GM12878 (cell line): ENCODE measurements around the gene RNF149. TPM values are rescaled to one million over a fixed set of nuclear protein-coding genes. Genes with fewer than 3 reads are reported as not detected.
"Not testable (repeated sequence)": the region's sequence is repeated elsewhere in the genome, so short reads cannot be mapped to it uniquely, and the experiment has no call there.

Experiments
- ATAC-seq: fragments of 200-7000 bp; cut with Tn5 transposase; 3 replicates; pipeline ENCODE4 v1.9.1; 2020; ENCODE audit warnings: mild to moderate bottlenecking, moderate library complexity
- BruUV-seq: library from RNA; stranded (reverse); fragments of 400-500 nt; replicated peaks from 2 replicates; lab custom pipeline; 2021; lab: Mats Ljungman, UMichigan
- CTCF ChIA-PET: fragments of 300-600 bp; sonication (Branson Sonifier 250); formaldehyde crosslinking; extraction: SDS; loops from one replicate; lab custom pipeline; 2021; ENCODE audit warnings: inconsistent platforms; lab: Yijun Ruan, JAX
- POLR2A ChIA-PET: fragments of 350-600 bp; formaldehyde crosslinking; extraction: SDS; loops from one replicate; lab custom pipeline; 2021; ENCODE audit warnings: inconsistent platforms; lab: Charles Lee
- RAD21 ChIA-PET: fragments of 300-600 bp; sonication (Branson Sonifier 250); formaldehyde crosslinking; loops from one replicate; lab custom pipeline; 2023; ENCODE audit warnings: antibody characterized with exemption; ENCODE audit not compliant: unreplicated experiment; lab: Charles Lee
- SMC1A ChIA-PET: fragments of 300-600 bp; sonication (Branson Sonifier 250); formaldehyde crosslinking; loops from one replicate; lab custom pipeline; 2023; ENCODE audit not compliant: unreplicated experiment, uncharacterized antibody; lab: Charles Lee
- DNase-seq: peaks from one replicate; pipeline ENCODE4 v3.0.0-alpha.2; 2011; ENCODE audit warnings: low read depth, low spot score
- FAIRE-seq: peaks from 3 replicates; lab custom pipeline; 2011; peaks lifted over from hg19 to GRCh38; lab: Jason Lieb, UNC
- H2AFZ ChIP-seq: 2 replicates; pipeline ENCODE4 v1.6.0; 2011; ENCODE audit warnings: low read depth, low read length, control low read depth; ENCODE audit not compliant: control insufficient read depth
- H3K27ac ChIP-seq: 2 replicates; pipeline ENCODE4 v1.5.1; 2011; ENCODE audit warnings: control low read depth; ENCODE audit not compliant: control insufficient read depth, insufficient read depth
- H3K27me3 ChIP-seq, 2 experiments: replicated peaks in 1 of 2; 2 replicates each; pipeline versions ENCODE4 v1.6.0 to v1.6.1; 2011; ENCODE audit warnings: low read length in 1 of 2; ENCODE audit not compliant: control insufficient read depth in 2 of 2, insufficient read depth in 2 of 2
- H3K36me3 ChIP-seq, 2 experiments: 2 replicates each; pipeline ENCODE4 v1.5.1; 2011; ENCODE audit warnings: low read length in 1 of 2; ENCODE audit not compliant: control insufficient read depth in 2 of 2, insufficient read depth in 2 of 2
- H3K4me1 ChIP-seq: 2 replicates; pipeline ENCODE4 v1.6.1; 2011; ENCODE audit warnings: mild to moderate bottlenecking, low read length, moderate library complexity, mixed read lengths; ENCODE audit not compliant: control insufficient read depth, insufficient read depth
- H3K4me2 ChIP-seq: 2 replicates; pipeline ENCODE4 v1.6.0; 2011; ENCODE audit warnings: control low read depth; ENCODE audit not compliant: control insufficient read depth, insufficient read depth
- H3K4me3 ChIP-seq: fragments of 200-600 bp; sonication (generic); 2 replicates; pipeline ENCODE4 v1.5.1; 2016
- H3K79me2 ChIP-seq: 2 replicates; pipeline ENCODE4 v1.6.0; 2011; ENCODE audit warnings: low read length; ENCODE audit not compliant: control insufficient read depth, insufficient read depth
- H3K9ac ChIP-seq: 2 replicates; pipeline ENCODE4 v1.8.0; 2011; ENCODE audit warnings: low read length, control low read depth, mixed read lengths; ENCODE audit not compliant: control insufficient read depth, insufficient read depth
- H3K9me3 ChIP-seq: replicated peaks from 3 replicates; pipeline ENCODE4 v1.5.1; 2011; ENCODE audit warnings: mild to moderate bottlenecking, low read length; ENCODE audit not compliant: control insufficient read depth, insufficient read depth
- H4K20me1 ChIP-seq: 2 replicates; pipeline ENCODE4 v1.6.0; 2011; ENCODE audit not compliant: control insufficient read depth, insufficient read depth
- ATF7 ChIP-seq: fragments of 450-650 bp; IDR thresholded peaks from 2 replicates; pipeline ENCODE4 v1.6.1; 2016; ENCODE audit warnings: low read depth, mild to moderate bottlenecking
- BHLHE40 ChIP-seq, 2 experiments: fragments of 450-650 bp in 1 of 2; IDR thresholded peaks; 2 replicates each; pipeline ENCODE4 v1.6.1; 2011 to 2017; ENCODE audit warnings: low read depth in 2 of 2, borderline replicate concordance in 1 of 2, improper control_type of control experiment in 1 of 2, low read length in 1 of 2, mild to moderate bottlenecking in 1 of 2
- NR2C2 ChIP-seq: IDR thresholded peaks from 2 replicates; pipeline ENCODE4 v1.6.1; 2011; ENCODE audit warnings: borderline replicate concordance, low read depth; ENCODE audit not compliant: control insufficient read depth, insufficient read length
- RELA ChIP-seq: fragments of 450-650 bp; IDR thresholded peaks from 2 replicates; pipeline ENCODE4 v1.8.0; 2014; ENCODE audit warnings: borderline replicate concordance; ENCODE audit not compliant: partially characterized antibody
- SMC3 ChIP-seq: IDR thresholded peaks from 2 replicates; pipeline ENCODE4 v1.6.1; 2011; ENCODE audit warnings: low read length, improper control_type of control experiment, borderline replicate concordance
- SREBF2 ChIP-seq: IDR thresholded peaks from 2 replicates; pipeline ENCODE4 v1.6.1; 2012; ENCODE audit warnings: mild to moderate bottlenecking, low read length
- ZNF24 ChIP-seq: fragments of 450-650 bp; IDR thresholded peaks from 2 replicates; pipeline ENCODE4 v1.6.1; 2017; ENCODE audit warnings: antibody characterized with exemption, mild to moderate bottlenecking
- WGBS: methylation state at CpG from one replicate; pipeline ENCODE4 v1.1.6; 2016; ENCODE audit warnings: low lambda C conversion rate; ENCODE audit not compliant: insufficient replicate concordance, insufficient coverage; ENCODE audit errors: missing lambda C conversion rate; 5-methylcytosine and 5-hydroxymethylcytosine counted together
- in situ Hi-C: fragments of 300-500 bp; cut with MboI; formaldehyde crosslinking; loops from 9 replicates; pipeline ENCODE4 v1.14.3; 2018; ENCODE audit warnings: mixed read lengths
- intact Hi-C: fragments of 100-400 bp; cut with micrococcal nuclease; formaldehyde crosslinking; loops from one replicate; pipeline ENCODE4 v1.14.2; 2022; ENCODE audit not compliant: unreplicated experiment
- polyA plus RNA-seq, 11 experiments: library from polyadenylated mRNA; depleted of rRNA in 4 of 11; unstranded in 6 of 11; stranded (reverse) in 5 of 11; fragments of >200 nt; fragmentation: Nextera tagmentation in 4 of 11; fragmentation: Illumina TruSeq in 1 of 11; extraction: Ambion mirVana in 4 of 11; extraction: Trizol in 1 of 11; gene quantifications; 1 replicate in 1 of 11; 2 replicates in 10 of 11; pipeline versions ENCODE4 v1.2.1 to v1.2.3, GENCODE V29; 2011 to 2016; ENCODE audit warnings: inconsistent platforms in 2 of 11, missing spikeins in 2 of 11, low read depth in 1 of 11
- total RNA-seq, 4 experiments: library from RNA; depleted of rRNA in 3 of 4; stranded (reverse); fragments of >200 nt in 3 of 4; fragmentation: Illumina TruSeq in 1 of 4; extraction: Trizol in 1 of 4; gene quantifications; 2 replicates each; pipeline versions ENCODE4 v1.2.1 to v1.2.3, GENCODE V29; 2013 to 2021
- TF ChIP-seq, protein P1 (sequence below): fragments of 450-650 bp; IDR thresholded peaks from 2 replicates; pipeline ENCODE4 v1.6.1; 2017; ENCODE audit warnings: mild to moderate bottlenecking
- TF ChIP-seq, protein P2 (sequence below): fragments of 150-350 bp; IDR thresholded peaks from 2 replicates; pipeline ENCODE4 v1.6.1; 2016; ENCODE audit warnings: low read depth, low read length

The RNF149 gene
- total and polyA plus RNA-seq, 10 of the 15 experiments (the other 5 are each of a cell fraction or from before 2014, with no cell fraction given), result 5.2 to 38.4 (median 16.3) TPM

DNA sequence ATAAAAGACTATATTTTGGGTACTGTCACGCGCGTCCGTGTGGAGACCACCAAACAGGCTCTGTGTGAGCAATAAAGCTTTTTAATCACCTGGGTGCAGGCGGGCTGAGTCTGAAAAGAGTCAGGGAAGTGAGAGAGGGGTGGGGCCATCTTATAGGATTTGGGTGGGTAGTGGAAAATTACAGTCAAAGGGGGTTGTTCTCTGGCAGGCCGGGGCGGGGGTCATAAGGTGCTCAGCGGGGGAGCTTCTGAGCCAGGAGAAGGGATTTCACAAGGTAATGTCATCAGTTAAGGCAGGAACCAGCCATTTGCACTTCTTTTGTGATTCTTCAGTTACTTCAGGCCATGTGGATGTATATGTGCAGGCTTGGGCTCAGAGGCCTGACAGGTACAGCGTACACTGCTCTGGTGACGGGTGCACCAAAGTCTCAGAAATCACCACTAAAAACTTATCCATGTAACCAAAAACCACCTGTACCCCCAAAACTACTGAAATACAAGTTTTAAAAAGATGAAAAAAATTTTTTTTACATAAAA, 57.2 kb downstream of the RNF149 start:
- H3K9me3 ChIP-seq, H3K4me2 ChIP-seq, H2AFZ ChIP-seq, H4K20me1 ChIP-seq, BruUV-seq, H3K27me3 ChIP-seq, FAIRE-seq, DNase-seq, H3K27ac ChIP-seq, ATAC-seq, H3K4me1 ChIP-seq, H3K4me3 ChIP-seq, H3K9ac ChIP-seq, H3K36me3 ChIP-seq, in situ Hi-C loops: not testable (repeated sequence)
- POLR2A ChIA-PET, result interaction anchor here (0.6 to 3.1 kb wide), 3 partner anchors 54 to 239 kb away, joined by 3 to 8 read pairs (median 4); partner anchors contain the start of gene RNF149
- CTCF ChIA-PET, result interaction anchor here (0.6 to 2.2 kb wide), 5 partner anchors 20 to 244 kb away, joined by 3 to 10 read pairs (median 4); no protein-coding TSS in a partner anchor
- peaks cover 31% of the 10 kb centered on the region for H3K79me2 ChIP-seq
- WGBS, result 96% methylated on average over 10 of the region's 10 CpGs
- SMC1A ChIA-PET, result interaction anchor here (0.6 to 2.9 kb wide), 3 partner anchors 16 to 1987 kb away, joined by 3 to 17 read pairs (median 3); no protein-coding TSS in a partner anchor
- RAD21 ChIA-PET, result interaction anchor here (0.8 to 2.9 kb wide), 3 partner anchors 16 to 529 kb away, joined by 3 to 12 read pairs (median 3); no protein-coding TSS in a partner anchor
- intact Hi-C loops, result loop anchor here (5.0 kb wide), 1 partner anchor 239 kb away; no protein-coding TSS in a partner anchor

DNA sequence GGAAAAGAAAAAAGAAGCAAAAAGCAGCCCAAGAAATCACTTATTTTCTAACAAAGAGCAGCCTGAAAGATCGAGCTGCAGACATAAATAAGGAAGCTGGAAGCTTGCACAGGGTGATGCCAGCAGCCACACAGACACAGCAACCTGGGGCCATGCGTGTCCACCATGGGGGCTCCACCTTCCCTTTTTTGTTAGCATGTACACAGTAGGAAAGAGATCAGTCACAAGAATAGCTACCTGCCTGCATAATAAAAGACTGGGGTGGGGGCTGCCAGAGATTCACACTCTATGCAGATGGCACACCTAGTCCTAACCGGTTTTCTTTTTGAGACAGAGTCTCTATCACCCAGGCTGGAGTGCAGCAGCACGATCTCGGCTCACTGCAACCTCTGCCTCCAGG, 58.7 kb downstream of the RNF149 start:
- Histone ChIP-seq H3K27ac (no peak overlapping the region), H3K4me2 (no peak overlapping the region), H3K27me3 (no peaks in the 10 kb centered on the region), H3K9ac (no peak overlapping the region), H3K79me2 (peaks cover 21% of the 10 kb centered on the region), H4K20me1 (no peaks in the 10 kb centered on the region), H3K4me1 (peaks cover 7% of the 10 kb centered on the region), H2AFZ (no peak overlapping the region), H3K4me3 (no peak overlapping the region), H3K9me3 (no peaks in the 10 kb centered on the region), H3K36me3 (no peaks in the 10 kb centered on the region)
- intact Hi-C loops (loop anchor here (5.0 kb wide), 1 partner anchor 238 kb away; no protein-coding TSS in a partner anchor), in situ Hi-C loops (no loop called here)
- FAIRE-seq, result no peak
- ChIA-PET SMC1A (interaction anchor here (1.5 kb wide), 1 partner anchor 10 kb away, joined by 3 read pairs; no protein-coding TSS in a partner anchor), RAD21 (no interaction called here), POLR2A (no interaction called here), CTCF (interaction anchor here (1.6 kb wide), 1 partner anchor 10 kb away, joined by 7 read pairs; no protein-coding TSS in a partner anchor)
- no peak for DNase-seq
- ATAC-seq, result no peak
- no TSS peak for BruUV-seq
- 79% methylated on average over 5 of the region's 5 CpGs for WGBS
- TF ChIP-seq BHLHE40 (IDR thresholded peaks at IDR 0.05; ENCODE audit: borderline replicate concordance in 1 of 2, low read depth in 2 of 2, low read length in 1 of 2) (no peak), ATF7 (no peak), NR2C2 (no peak), SREBF2 (no peak), SMC3 (no peak), RELA (no peak), ZNF24 (no peak)
- TF ChIP-seq, protein P1, sequence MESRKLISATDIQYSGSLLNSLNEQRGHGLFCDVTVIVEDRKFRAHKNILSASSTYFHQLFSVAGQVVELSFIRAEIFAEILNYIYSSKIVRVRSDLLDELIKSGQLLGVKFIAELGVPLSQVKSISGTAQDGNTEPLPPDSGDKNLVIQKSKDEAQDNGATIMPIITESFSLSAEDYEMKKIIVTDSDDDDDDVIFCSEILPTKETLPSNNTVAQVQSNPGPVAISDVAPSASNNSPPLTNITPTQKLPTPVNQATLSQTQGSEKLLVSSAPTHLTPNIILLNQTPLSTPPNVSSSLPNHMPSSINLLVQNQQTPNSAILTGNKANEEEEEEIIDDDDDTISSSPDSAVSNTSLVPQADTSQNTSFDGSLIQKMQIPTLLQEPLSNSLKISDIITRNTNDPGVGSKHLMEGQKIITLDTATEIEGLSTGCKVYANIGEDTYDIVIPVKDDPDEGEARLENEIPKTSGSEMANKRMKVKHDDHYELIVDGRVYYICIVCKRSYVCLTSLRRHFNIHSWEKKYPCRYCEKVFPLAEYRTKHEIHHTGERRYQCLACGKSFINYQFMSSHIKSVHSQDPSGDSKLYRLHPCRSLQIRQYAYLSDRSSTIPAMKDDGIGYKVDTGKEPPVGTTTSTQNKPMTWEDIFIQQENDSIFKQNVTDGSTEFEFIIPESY, result no peak
- TF ChIP-seq, protein P2, sequence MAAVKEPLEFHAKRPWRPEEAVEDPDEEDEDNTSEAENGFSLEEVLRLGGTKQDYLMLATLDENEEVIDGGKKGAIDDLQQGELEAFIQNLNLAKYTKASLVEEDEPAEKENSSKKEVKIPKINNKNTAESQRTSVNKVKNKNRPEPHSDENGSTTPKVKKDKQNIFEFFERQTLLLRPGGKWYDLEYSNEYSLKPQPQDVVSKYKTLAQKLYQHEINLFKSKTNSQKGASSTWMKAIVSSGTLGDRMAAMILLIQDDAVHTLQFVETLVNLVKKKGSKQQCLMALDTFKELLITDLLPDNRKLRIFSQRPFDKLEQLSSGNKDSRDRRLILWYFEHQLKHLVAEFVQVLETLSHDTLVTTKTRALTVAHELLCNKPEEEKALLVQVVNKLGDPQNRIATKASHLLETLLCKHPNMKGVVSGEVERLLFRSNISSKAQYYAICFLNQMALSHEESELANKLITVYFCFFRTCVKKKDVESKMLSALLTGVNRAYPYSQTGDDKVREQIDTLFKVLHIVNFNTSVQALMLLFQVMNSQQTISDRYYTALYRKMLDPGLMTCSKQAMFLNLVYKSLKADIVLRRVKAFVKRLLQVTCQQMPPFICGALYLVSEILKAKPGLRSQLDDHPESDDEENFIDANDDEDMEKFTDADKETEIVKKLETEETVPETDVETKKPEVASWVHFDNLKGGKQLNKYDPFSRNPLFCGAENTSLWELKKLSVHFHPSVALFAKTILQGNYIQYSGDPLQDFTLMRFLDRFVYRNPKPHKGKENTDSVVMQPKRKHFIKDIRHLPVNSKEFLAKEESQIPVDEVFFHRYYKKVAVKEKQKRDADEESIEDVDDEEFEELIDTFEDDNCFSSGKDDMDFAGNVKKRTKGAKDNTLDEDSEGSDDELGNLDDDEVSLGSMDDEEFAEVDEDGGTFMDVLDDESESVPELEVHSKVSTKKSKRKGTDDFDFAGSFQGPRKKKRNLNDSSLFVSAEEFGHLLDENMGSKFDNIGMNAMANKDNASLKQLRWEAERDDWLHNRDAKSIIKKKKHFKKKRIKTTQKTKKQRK, result no peak
